ENCODE data around the gene ZBED6. TPM values are rescaled to one million over a fixed set of nuclear protein-coding genes. Genes with fewer than 3 reads are reported as not detected.

ZBED6 gene
- total and polyA plus RNA-seq, 9 of the 15 experiments (the other 6 are each of a cell fraction or from before 2014, with no cell fraction given), result 0.21 to 16.6 (median 5.0) TPM

- TF ChIP-seq GATAD2A (IDR thresholded peaks at IDR 0.05) (no peak; the same call in 1 of the 2 replicates), KHSRP (IDR thresholded peaks at IDR 0.05) (no peak), ZNF785 (CRISPR knock-in tag; IDR thresholded peaks at IDR 0.05) (no peak), ZNF436 (CRISPR knock-in tag; IDR thresholded peaks at IDR 0.05) (no peak), MTA3 (IDR thresholded peaks at IDR 0.05; ENCODE audit: borderline replicate concordance) (peak; percentile 32; the same call in 1 of the 2 replicates), MEF2A (IDR thresholded peaks at IDR 0.05; ENCODE audit: control insufficient read depth, low read depth, low read length) (no peak), NCOA2 (IDR thresholded peaks at IDR 0.05; ENCODE audit: partially characterized antibody in 2 of 2) (no peak), NR2C1 (IDR thresholded peaks at IDR 0.05) (peak; percentile 96), NR2C1 (tag; IDR thresholded peaks at IDR 0.05) (peak; percentile 98), ZNF79 (CRISPR knock-in tag; IDR thresholded peaks at IDR 0.05; ENCODE audit: low read depth) (no peak), MEF2D (tag; conservative IDR thresholded peaks at IDR 0.05; ENCODE audit: low read depth) (0 out of 2 replicates have a peak, but pooled peaks have one; percentile 53), POU5F1 (IDR thresholded peaks at IDR 0.05; ENCODE audit: borderline replicate concordance, low read depth, low read length, partially characterized antibody) (peak; percentile 71), ZBTB33 (CRISPR knock-in tag; IDR thresholded peaks at IDR 0.05) (no peak), EZH2 (IDR thresholded peaks at IDR 0.05; ENCODE audit: borderline replicate concordance, low read depth, low read length) (no peak), EWSR1 (IDR thresholded peaks at IDR 0.05; ENCODE audit: borderline replicate concordance, low read depth, partially characterized antibody) (no peak), NCOA1 (IDR thresholded peaks at IDR 0.05; ENCODE audit: low read depth) (no peak), LARP7 (IDR thresholded peaks at IDR 0.05) (no peak), SLC30A9 (CRISPR knock-in tag; IDR thresholded peaks at IDR 0.05) (no peak), TEAD4 (IDR thresholded peaks at IDR 0.05; ENCODE audit: low read length) (peak; percentile 71), TEAD4 (CRISPR knock-in tag; IDR thresholded peaks at IDR 0.05; ENCODE audit: borderline replicate concordance) (no peak), GTF2F1 (IDR thresholded peaks at IDR 0.05; ENCODE audit: low read depth, low read length) (peak; percentile 88; the same call in 1 of the 2 replicates), PYGO2 (tag; IDR thresholded peaks at IDR 0.05) (no peak)
- TF ChIP-seq, protein P1, sequence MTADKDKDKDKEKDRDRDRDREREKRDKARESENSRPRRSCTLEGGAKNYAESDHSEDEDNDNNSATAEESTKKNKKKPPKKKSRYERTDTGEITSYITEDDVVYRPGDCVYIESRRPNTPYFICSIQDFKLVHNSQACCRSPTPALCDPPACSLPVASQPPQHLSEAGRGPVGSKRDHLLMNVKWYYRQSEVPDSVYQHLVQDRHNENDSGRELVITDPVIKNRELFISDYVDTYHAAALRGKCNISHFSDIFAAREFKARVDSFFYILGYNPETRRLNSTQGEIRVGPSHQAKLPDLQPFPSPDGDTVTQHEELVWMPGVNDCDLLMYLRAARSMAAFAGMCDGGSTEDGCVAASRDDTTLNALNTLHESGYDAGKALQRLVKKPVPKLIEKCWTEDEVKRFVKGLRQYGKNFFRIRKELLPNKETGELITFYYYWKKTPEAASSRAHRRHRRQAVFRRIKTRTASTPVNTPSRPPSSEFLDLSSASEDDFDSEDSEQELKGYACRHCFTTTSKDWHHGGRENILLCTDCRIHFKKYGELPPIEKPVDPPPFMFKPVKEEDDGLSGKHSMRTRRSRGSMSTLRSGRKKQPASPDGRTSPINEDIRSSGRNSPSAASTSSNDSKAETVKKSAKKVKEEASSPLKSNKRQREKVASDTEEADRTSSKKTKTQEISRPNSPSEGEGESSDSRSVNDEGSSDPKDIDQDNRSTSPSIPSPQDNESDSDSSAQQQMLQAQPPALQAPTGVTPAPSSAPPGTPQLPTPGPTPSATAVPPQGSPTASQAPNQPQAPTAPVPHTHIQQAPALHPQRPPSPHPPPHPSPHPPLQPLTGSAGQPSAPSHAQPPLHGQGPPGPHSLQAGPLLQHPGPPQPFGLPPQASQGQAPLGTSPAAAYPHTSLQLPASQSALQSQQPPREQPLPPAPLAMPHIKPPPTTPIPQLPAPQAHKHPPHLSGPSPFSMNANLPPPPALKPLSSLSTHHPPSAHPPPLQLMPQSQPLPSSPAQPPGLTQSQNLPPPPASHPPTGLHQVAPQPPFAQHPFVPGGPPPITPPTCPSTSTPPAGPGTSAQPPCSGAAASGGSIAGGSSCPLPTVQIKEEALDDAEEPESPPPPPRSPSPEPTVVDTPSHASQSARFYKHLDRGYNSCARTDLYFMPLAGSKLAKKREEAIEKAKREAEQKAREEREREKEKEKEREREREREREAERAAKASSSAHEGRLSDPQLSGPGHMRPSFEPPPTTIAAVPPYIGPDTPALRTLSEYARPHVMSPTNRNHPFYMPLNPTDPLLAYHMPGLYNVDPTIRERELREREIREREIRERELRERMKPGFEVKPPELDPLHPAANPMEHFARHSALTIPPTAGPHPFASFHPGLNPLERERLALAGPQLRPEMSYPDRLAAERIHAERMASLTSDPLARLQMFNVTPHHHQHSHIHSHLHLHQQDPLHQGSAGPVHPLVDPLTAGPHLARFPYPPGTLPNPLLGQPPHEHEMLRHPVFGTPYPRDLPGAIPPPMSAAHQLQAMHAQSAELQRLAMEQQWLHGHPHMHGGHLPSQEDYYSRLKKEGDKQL (CRISPR knock-in tag; IDR thresholded peaks at IDR 0.05; ENCODE audit: borderline replicate concordance), result no peak
Observed at GRCh38 chr1:203795441-203796235, at the start of gene ZBED6, which contains the start of gene ZC3H11A (continued).

Measured in K562 (cell line).